ENCODE measurements around the gene CADPS. TPM values are rescaled to one million over a fixed set of nuclear protein-coding genes. Genes with fewer than 3 reads are reported as not detected.

Gene CADPS
- total RNA-seq, 2 experiments from 2014 or later = 61.3 to 68.6 TPM

DNA sequence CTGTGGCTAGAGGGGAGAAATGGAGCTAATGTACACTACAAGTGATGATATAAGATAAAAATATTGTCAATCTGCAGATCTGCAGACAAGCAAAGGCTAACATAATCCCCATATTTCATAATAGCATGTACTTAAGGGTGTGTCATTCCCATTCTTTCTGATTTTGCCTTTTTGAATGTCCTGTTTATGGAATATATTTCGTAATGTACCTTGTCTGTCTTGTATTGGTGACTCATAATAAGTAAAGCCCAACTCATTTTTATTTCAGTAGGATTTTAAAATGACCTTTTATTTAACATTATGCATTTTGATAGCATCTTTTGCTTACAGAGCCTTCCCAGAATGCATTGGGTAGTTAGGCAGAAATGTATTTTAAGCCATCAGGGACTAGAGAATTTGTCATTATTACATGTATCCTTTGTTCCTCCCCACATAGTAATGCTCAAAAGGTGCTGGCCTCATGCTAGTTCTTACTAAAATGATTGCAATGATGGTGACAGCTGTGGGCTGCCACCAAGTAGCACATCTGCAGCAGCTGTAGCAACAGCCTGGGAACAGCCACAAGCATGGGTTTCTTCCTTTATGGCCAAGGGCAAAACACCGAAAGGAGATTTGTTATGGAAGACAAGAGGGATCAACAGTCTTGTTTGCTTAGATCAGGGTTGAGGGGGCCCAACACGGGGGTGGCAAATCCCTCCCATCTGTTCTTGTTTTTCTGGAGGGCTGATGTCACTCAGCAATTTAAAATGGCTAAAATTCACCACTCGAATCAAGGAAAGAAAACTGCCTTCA, 188.5 kb downstream of the CADPS start:
- H4K20me1 ChIP-seq (ENCODE audit: insufficient read depth, low read length) = no peaks in the 10 kb centered on the region
- H3K4me2 ChIP-seq (ENCODE audit: low read length) = no peak overlapping the region
- no peaks in the 10 kb centered on the region for H3K9me2 ChIP-seq (ENCODE audit: insufficient read depth, low read length)
- no peaks in the 10 kb centered on the region for H3K9me3 ChIP-seq (ENCODE audit: low read length)
- peaks cover 5% of the 10 kb centered on the region for H3K4me1 ChIP-seq (ENCODE audit: insufficient read depth, low read length, poor library complexity, severe bottlenecking)
- ChIA-PET POLR2A (interaction anchor here (0.9 to 1.6 kb wide), 3 partner anchors 8 to 108 kb away, joined by 3 read pairs; no protein-coding TSS in a partner anchor), CTCF (ENCODE audit: unreplicated experiment) (no interaction called here)
- H3K4me3 ChIP-seq (ENCODE audit: low read depth, low read length, poor library complexity, severe bottlenecking) = no peak overlapping the region
- H2AFZ ChIP-seq (ENCODE audit: low read length) = no peak overlapping the region
- DNase-seq (ENCODE audit: low spot score) = no peak
- H3K36me3 ChIP-seq (ENCODE audit: insufficient read depth, low read length) = no peaks in the 10 kb centered on the region
- intact Hi-C loops (cut with micrococcal nuclease; ENCODE audit: unreplicated experiment) = no loop called here
- no TSS peak for BruUV-seq (replicated peaks)
- no peak for TF ChIP-seq EZH2phosphoT487 (IDR thresholded peaks at IDR 0.05; ENCODE audit: borderline replicate concordance, low read depth, low read length)
- no peak for TF ChIP-seq CTCF (conservative IDR thresholded peaks at IDR 0.05; ENCODE audit: low read length)
- H3K79me2 ChIP-seq (ENCODE audit: insufficient read depth, low read depth, low read length) = no peaks in the 10 kb centered on the region
- H3K27ac ChIP-seq (ENCODE audit: low read depth, low read length, poor library complexity, severe bottlenecking) = no peak overlapping the region

- POLR2A ChIA-PET = interaction anchor here (1.0 to 1.5 kb wide), 4 partner anchors 9 to 41 kb away, joined by 3 to 6 read pairs (median 4); no protein-coding TSS in a partner anchor
- CTCF ChIA-PET (ENCODE audit: unreplicated experiment) = interaction anchor here (0.8 to 0.9 kb wide), 2 partner anchors 40 to 70 kb away, joined by 3 read pairs; no protein-coding TSS in a partner anchor
Measured at GRCh38 chr3:62682826-62683225, 192.4 kb downstream of the CADPS start.

DNA sequence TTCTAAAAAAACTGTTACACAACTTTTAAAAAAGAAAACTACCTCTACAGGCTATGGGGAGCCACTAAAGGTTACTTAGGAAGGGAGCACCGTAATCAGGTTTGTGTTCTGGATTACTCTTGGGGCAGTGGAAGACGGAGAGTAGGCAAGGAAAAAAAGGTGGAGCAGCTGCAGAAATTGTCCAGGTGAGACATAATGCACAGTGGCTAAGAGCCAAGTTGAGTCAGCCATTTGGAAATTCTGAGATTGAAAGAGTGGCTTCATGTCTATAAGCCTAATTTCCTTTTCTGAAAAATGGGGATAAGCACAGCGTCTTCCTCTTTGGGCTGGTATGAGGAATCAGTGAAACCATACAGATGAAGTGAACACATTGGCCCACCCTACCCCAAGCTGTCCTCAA, 195.2 kb downstream of the CADPS start:
- DNase-seq (ENCODE audit: low spot score) = no peak
- no TSS peak for BruUV-seq (replicated peaks)
- TF ChIP-seq CTCF (conservative IDR thresholded peaks at IDR 0.05; ENCODE audit: low read length) (no peak), EZH2phosphoT487 (IDR thresholded peaks at IDR 0.05; ENCODE audit: borderline replicate concordance, low read depth, low read length) (no peak)
- CTCF ChIA-PET (ENCODE audit: unreplicated experiment) = no interaction called here
- H3K4me2 ChIP-seq (ENCODE audit: low read length) = no peak overlapping the region
- H3K4me1 ChIP-seq (ENCODE audit: insufficient read depth, low read length, poor library complexity, severe bottlenecking) = no peaks in the 10 kb centered on the region
- peaks cover 8% of the 10 kb centered on the region; the same call in 1 of the 2 replicates for H3K9me3 ChIP-seq (ENCODE audit: low read length)
- H2AFZ ChIP-seq (ENCODE audit: low read length) = no peak overlapping the region
- H4K20me1 ChIP-seq (ENCODE audit: insufficient read depth, low read length) = no peaks in the 10 kb centered on the region
- H3K27ac ChIP-seq (ENCODE audit: low read depth, low read length, poor library complexity, severe bottlenecking) = no peak overlapping the region
- POLR2A ChIA-PET = interaction anchor here (1.0 to 2.3 kb wide), 4 partner anchors 11 to 119 kb away, joined by 3 to 18 read pairs (median 4); no protein-coding TSS in a partner anchor
- H3K79me2 ChIP-seq (ENCODE audit: insufficient read depth, low read depth, low read length) = no peaks in the 10 kb centered on the region
- no peaks in the 10 kb centered on the region for H3K9me2 ChIP-seq (ENCODE audit: insufficient read depth, low read length)
- no peak overlapping the region for H3K4me3 ChIP-seq (ENCODE audit: low read depth, low read length, poor library complexity, severe bottlenecking)
- H3K36me3 ChIP-seq (ENCODE audit: insufficient read depth, low read length) = peaks cover 4% of the 10 kb centered on the region; the same call in 1 of the 2 replicates
- intact Hi-C loops (cut with micrococcal nuclease; ENCODE audit: unreplicated experiment) = no loop called here

More at GRCh38 chr3:62682826-62683225, 192.4 kb downstream of the CADPS start:
- H2AFZ ChIP-seq (ENCODE audit: low read length) = no peak overlapping the region
- no peaks in the 10 kb centered on the region for H3K79me2 ChIP-seq (ENCODE audit: insufficient read depth, low read depth, low read length)
- no peak overlapping the region for H3K27ac ChIP-seq (ENCODE audit: low read depth, low read length, poor library complexity, severe bottlenecking)
- no peak overlapping the region for H3K4me3 ChIP-seq (ENCODE audit: low read depth, low read length, poor library complexity, severe bottlenecking)
- no peaks in the 10 kb centered on the region for H3K9me3 ChIP-seq (ENCODE audit: low read length)
- no peaks in the 10 kb centered on the region for H3K9me2 ChIP-seq (ENCODE audit: insufficient read depth, low read length)
- peaks cover 5% of the 10 kb centered on the region for H3K4me1 ChIP-seq (ENCODE audit: insufficient read depth, low read length, poor library complexity, severe bottlenecking)
- TF ChIP-seq EZH2phosphoT487 (IDR thresholded peaks at IDR 0.05; ENCODE audit: borderline replicate concordance, low read depth, low read length) = no peak
- no peaks in the 10 kb centered on the region for H4K20me1 ChIP-seq (ENCODE audit: insufficient read depth, low read length)
- intact Hi-C loops (cut with micrococcal nuclease; ENCODE audit: unreplicated experiment) = no loop called here
- H3K36me3 ChIP-seq (ENCODE audit: insufficient read depth, low read length) = no peaks in the 10 kb centered on the region
- H3K4me2 ChIP-seq (ENCODE audit: low read length) = no peak overlapping the region
- DNase-seq (ENCODE audit: low spot score) = no peak
- no TSS peak for BruUV-seq (replicated peaks)

Data from OCI-LY7 (cell line).